ENCODE data around the gene TAB3. TPM values are rescaled to one million over a fixed set of nuclear protein-coding genes. Genes with fewer than 3 reads are reported as not detected.

Gene TAB3
- total and polyA plus RNA-seq, 8 donors = 5.9 to 163 (median 20.3) TPM

GRCh38 chrX:30791296-30792278 lies 97.5 kb downstream of the TAB3 start:
- H3K4me3 ChIP-seq = no peak overlapping the region
- TF ChIP-seq CTCF (IDR thresholded peaks at IDR 0.05) = no peak
- no peak for TF ChIP-seq POLR2AphosphoS5 (IDR thresholded peaks at IDR 0.05)
- no peak for TF ChIP-seq EP300 (IDR thresholded peaks at IDR 0.05)
- no peak for TF ChIP-seq POLR2A (IDR thresholded peaks at IDR 0.05)
- H3K4me1 ChIP-seq = no peaks in the 10 kb centered on the region
- intact Hi-C loops (cut with DNase I; ENCODE audit: low total_unique reads) = no loop called here
- peaks cover 0 to 5% (median 0%) of the 10 kb centered on the region in 4 donors for H3K9me3 ChIP-seq
- WGBS, 5 donors = 81 to 95% (median 86%) methylated on average over 7 to 8 of the region's 8 CpGs
- H3K27me3 ChIP-seq = no peaks in the 10 kb centered on the region
- no peak overlapping the region for H3K27ac ChIP-seq
- H3K36me3 ChIP-seq = no peaks in the 10 kb centered on the region
- peak in 1 of 2 donors; percentile 10 for DNase-seq

DNA sequence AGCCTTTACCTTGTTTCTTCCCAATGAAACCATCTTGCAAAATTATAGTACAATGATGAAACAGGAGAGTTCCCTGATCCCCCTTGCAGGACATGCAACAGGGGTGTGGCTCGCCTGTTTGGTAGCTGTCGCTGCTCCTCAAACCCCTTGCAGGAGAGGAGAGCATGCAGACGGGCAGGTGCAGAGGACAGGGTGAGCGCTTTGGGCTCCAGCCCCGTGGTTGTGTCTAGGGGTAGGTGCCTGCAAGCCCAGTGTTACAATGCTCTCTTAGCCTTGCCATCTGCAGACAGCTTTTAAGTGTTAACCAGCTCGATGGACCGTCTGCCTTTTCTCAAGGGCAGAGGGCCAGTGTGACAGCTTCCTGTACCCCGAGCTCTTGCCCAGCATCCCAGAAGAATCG lies 102.0 kb downstream of the TAB3 start:
- no peaks in the 10 kb centered on the region for H3K36me3 ChIP-seq
- no peaks in the 10 kb centered on the region for H3K27me3 ChIP-seq
- H3K9me3 ChIP-seq = peaks cover 0 to 5% (median 0%) of the 10 kb centered on the region in 4 donors
- H3K4me1 ChIP-seq = no peaks in the 10 kb centered on the region
- 70 to 86% (median 74%) methylated on average over 9 of the region's 9 CpGs for WGBS, 5 donors
- intact Hi-C loops (cut with DNase I; ENCODE audit: low total_unique reads) = no loop called here
- peak in 1 of 2 donors; percentile 17 for DNase-seq
- H3K27ac ChIP-seq = no peak overlapping the region
- no peak for TF ChIP-seq POLR2A (IDR thresholded peaks at IDR 0.05)
- TF ChIP-seq EP300 (IDR thresholded peaks at IDR 0.05) = no peak
- no peak for TF ChIP-seq CTCF (IDR thresholded peaks at IDR 0.05)
- no peak for TF ChIP-seq POLR2AphosphoS5 (IDR thresholded peaks at IDR 0.05)
- H3K4me3 ChIP-seq = no peak overlapping the region

GRCh38 chrX:30786374-30786773 lies 102.7 kb downstream of the TAB3 start:
- Histone ChIP-seq H3K9me3 (peaks cover 0 to 1% (median 0%) of the 10 kb centered on the region in 4 donors), H3K4me3 (no peak overlapping the region), H3K27ac (no peak overlapping the region), H3K27me3 (no peaks in the 10 kb centered on the region), H3K4me1 (no peaks in the 10 kb centered on the region), H3K36me3 (no peaks in the 10 kb centered on the region)
- DNase-seq = no peak
- intact Hi-C loops (cut with DNase I; ENCODE audit: low total_unique reads) = no loop called here
- TF ChIP-seq POLR2AphosphoS5 (IDR thresholded peaks at IDR 0.05) (no peak), POLR2A (IDR thresholded peaks at IDR 0.05) (no peak), EP300 (IDR thresholded peaks at IDR 0.05) (no peak), CTCF (IDR thresholded peaks at IDR 0.05) (no peak)

- TF ChIP-seq POLR2A (IDR thresholded peaks at IDR 0.05) = no peak
- no peak for TF ChIP-seq CTCF (IDR thresholded peaks at IDR 0.05)
- no peak for TF ChIP-seq EP300 (IDR thresholded peaks at IDR 0.05)
- no peak for TF ChIP-seq POLR2AphosphoS5 (IDR thresholded peaks at IDR 0.05)
- Histone ChIP-seq H3K4me3 (no peak overlapping the region), H3K27ac (no peak overlapping the region), H3K27me3 (no peaks in the 10 kb centered on the region), H3K36me3 (no peaks in the 10 kb centered on the region), H3K9me3 (no peaks in the 10 kb centered on the region), H3K4me1 (no peaks in the 10 kb centered on the region)
- intact Hi-C loops (cut with DNase I; ENCODE audit: low total_unique reads) = no loop called here
- WGBS, 5 donors = 4 to 22% (median 13%) methylated on average over 1 of the region's 1 CpG
- no peak for DNase-seq
These were observed 107.2 kb downstream of the TAB3 start for GRCh38 chrX:30781711-30782444.

Measured in stomach (tissue), 9 donors.